ENCODE data around the gene MYO6.

MYO6 gene

DNA sequence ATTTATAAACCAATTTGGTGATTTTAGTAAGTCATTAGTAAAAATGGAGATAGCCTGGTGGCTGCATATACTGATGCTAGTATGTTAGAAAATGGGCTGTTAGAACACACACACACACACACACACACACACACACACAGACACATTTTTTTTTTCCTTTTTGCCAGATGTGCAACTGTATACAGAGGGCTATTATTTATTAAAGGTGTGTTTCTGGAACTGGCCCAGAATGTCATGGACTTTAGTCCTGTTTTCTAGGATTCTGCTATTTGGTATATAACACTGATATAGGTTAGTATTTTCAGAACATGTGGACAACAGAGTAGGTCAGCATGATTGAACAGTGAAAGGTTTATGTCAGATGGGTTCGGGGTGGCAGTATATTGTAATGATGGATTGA, 12.4 kb downstream of the MYO6 start:
- H3K4me3 ChIP-seq (ENCODE audit: low read depth, low read length): no peak overlapping the region
- in situ Hi-C loops (cut with HindIII; ENCODE audit: low sequenced_read_pairs): no loop called here
- no peak for DNase-seq (ENCODE audit: low read depth, low spot score)
- TF ChIP-seq CTCF (IDR thresholded peaks at IDR 0.05; ENCODE audit: low read depth, low read length): no peak

GRCh38 chr6:75762063-75762462, 13.0 kb downstream of the MYO6 start:
- DNase-seq (ENCODE audit: low read depth, low spot score): no peak
- TF ChIP-seq CTCF (IDR thresholded peaks at IDR 0.05; ENCODE audit: low read depth, low read length): no peak
- in situ Hi-C loops (cut with HindIII; ENCODE audit: low sequenced_read_pairs): no loop called here

GRCh38 chr6:75766387-75766786, 17.3 kb downstream of the MYO6 start:
- no peak for TF ChIP-seq CTCF (IDR thresholded peaks at IDR 0.05; ENCODE audit: low read depth, low read length)
- H3K4me3 ChIP-seq (ENCODE audit: low read depth, low read length): no peak overlapping the region
- in situ Hi-C loops (cut with HindIII; ENCODE audit: low sequenced_read_pairs): no loop called here
- no peak for DNase-seq (ENCODE audit: low read depth, low spot score)

More at GRCh38 chr6:75762063-75762462, 13.0 kb downstream of the MYO6 start:
- no peak overlapping the region for H3K4me3 ChIP-seq (ENCODE audit: low read depth, low read length)

DNA sequence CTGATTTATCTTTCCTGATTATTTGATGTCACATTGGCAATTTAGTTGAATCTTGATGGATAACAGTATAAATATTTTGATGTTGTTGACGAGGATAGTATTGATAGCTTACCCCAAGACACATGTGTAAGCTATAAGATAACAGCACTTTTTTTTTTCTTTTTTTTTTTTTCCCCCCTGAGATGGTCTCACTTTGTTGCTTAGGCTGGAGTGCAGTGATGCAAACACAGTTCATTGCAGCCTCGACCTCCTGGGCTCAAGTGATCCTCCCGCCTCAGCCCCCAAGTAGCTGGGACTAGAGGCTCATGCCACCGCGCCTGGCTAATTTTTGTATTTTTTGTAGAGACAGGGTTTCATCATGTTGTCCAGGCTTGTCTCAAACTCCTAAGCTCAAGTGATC, 21.8 kb downstream of the MYO6 start:
- no peak for DNase-seq (ENCODE audit: low read depth, low spot score)

DNA sequence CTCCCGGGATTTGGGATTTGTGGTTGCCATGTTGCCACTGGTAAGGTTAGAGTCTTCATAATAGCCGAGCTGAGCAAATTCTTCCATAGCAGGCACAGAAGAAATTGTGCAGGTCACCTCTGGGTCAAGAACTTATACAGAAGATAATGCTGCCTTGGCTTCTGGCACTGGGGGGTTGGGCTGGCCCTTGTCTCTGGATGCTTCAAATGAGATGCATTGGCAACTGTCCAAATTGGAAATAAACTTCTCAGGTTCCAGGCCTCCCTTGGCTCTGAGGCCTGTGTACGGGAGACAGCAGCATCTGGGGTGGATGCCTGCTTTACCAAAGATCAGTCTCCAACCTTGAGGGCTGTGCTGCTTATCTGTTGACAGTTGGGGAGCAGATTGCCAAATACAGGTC, 26.2 kb downstream of the MYO6 start:
- H3K4me3 ChIP-seq (ENCODE audit: low read depth, low read length): no peak overlapping the region
- no peak for DNase-seq (ENCODE audit: low read depth, low spot score)
- in situ Hi-C loops (cut with HindIII; ENCODE audit: low sequenced_read_pairs): no loop called here
- no peak for TF ChIP-seq CTCF (IDR thresholded peaks at IDR 0.05; ENCODE audit: low read depth, low read length)

More for the DNA sequence above, 21.8 kb downstream of the MYO6 start:
- no peak overlapping the region for H3K4me3 ChIP-seq (ENCODE audit: low read depth, low read length)
- TF ChIP-seq CTCF (IDR thresholded peaks at IDR 0.05; ENCODE audit: low read depth, low read length): no peak
- in situ Hi-C loops (cut with HindIII; ENCODE audit: low sequenced_read_pairs): no loop called here

- no peak for DNase-seq (ENCODE audit: low read depth, low spot score)
- no peak for TF ChIP-seq CTCF (IDR thresholded peaks at IDR 0.05; ENCODE audit: low read depth, low read length)
- no peak overlapping the region for H3K4me3 ChIP-seq (ENCODE audit: low read depth, low read length)
- in situ Hi-C loops (cut with HindIII; ENCODE audit: low sequenced_read_pairs): no loop called here
Measured at GRCh38 chr6:75776461-75776860, 27.4 kb downstream of the MYO6 start.

GRCh38 chr6:75778757-75779156, 29.7 kb downstream of the MYO6 start:
- in situ Hi-C loops (cut with HindIII; ENCODE audit: low sequenced_read_pairs): no loop called here
- TF ChIP-seq CTCF (IDR thresholded peaks at IDR 0.05; ENCODE audit: low read depth, low read length): no peak
- DNase-seq (ENCODE audit: low read depth, low spot score): no peak
- H3K4me3 ChIP-seq (ENCODE audit: low read depth, low read length): no peak overlapping the region
